ENCODE results near the gene ITPR1.
A peak's percentile ranks its signal among the peaks of the same experiment; 100 is the strongest.

ITPR1 gene

DNA sequence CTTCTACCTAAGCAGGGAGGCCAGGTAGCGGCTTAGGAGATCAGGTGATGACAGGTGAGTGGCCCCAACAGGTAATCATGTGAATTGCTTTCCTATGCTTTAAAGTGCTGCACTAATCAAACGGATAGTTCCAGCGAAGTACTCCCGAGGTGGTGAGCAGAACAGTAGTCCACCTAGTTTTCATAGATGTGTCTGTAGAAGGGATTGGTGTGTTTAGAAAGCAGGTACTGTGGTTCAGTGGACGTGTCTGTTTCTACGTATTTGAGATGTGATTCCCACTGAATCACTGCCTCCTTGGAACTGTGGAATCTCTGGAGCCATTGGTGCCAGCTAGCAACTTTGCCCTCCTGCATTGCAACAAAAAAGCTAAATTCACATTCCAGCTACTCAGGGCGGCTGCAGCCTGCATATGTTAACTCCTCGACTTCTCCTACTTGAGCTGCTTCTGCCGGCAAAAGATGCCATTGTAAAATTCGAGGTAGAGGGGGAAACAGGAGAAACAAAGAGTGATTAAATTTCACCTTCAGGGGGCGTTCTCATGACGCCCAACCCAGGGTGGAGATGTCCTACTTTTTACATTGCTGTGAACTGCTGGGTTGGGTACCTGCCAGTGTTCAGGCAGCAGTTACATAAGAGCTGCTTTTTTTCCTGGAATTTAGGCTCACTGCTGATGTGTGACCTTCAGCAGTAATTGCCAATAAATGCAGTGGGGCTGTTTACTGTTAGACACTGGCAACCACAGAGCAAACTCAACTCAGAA, 227.3 kb downstream of the ITPR1 start:
- peak; percentile 91 for DNase-seq (ENCODE audit: low read depth)

DNA sequence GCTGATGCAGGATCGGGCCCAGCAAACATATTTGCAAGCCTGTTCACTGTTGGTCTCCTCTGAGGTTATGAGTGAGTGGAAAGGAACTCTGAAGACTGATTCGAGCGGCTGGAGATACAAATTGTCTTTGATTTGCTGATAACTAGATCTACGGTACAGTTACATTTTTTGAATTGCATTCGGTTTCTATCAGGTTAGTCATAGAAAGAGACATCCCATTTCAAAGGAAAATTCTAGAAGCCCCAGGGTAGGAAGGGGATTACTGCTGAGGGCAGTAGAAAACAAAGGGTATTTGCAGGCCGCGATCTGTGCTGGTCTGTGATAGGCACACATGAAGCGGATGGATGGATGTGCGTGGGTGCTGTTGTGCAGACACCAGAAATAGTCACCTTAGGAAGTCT, 228.4 kb downstream of the ITPR1 start:
- DNase-seq (ENCODE audit: low read depth): peak; percentile 98

DNA sequence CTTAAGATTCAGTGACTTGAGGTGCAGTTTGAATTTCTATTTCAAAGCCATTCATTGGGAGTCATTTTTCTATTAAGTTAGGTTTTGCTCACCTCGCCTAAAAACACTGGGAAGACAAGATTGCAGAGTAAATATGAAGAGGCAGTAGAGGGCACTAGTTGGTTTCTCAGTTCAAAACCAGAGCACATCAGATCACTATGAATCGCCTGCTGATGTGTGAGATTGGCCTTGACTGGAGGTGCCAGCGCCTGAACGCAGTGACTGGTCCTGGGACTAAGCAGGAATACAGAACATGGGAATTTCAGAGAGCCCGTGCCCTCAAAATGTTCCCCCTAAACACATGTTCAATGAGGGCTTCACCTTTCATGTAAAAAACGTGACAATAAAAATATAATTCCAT, 229.0 kb downstream of the ITPR1 start:
- peak; percentile 85 for DNase-seq (ENCODE audit: low read depth)

DNA sequence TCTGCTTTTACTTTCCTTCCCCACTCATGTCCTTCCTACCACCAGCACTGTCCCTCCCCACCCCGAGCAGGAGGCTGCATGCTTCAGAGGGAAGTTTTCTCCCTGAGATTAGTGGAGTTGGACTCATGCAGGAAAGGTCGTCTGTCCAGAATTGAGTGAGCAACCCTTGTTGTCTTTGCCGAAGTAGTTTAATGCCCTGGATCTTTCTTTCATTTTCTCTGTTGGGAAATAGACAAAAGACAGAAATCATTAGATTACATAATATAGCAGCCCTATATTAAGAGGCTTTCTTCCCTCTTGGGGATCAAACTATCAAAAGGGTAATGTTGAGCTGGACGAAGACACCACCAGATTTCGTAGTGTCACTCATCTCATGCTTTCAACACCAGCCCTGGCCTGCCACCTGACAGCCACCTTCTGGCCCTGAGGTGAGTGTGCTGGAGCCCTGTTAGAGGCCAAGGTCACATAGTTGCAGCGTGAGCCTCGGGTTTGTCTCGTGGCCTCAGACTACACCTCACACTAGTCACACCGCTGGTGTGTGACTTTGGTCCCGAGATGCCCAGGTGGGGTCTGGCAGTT, 231.0 kb downstream of the ITPR1 start:
- DNase-seq (ENCODE audit: low read depth): no peak

DNA sequence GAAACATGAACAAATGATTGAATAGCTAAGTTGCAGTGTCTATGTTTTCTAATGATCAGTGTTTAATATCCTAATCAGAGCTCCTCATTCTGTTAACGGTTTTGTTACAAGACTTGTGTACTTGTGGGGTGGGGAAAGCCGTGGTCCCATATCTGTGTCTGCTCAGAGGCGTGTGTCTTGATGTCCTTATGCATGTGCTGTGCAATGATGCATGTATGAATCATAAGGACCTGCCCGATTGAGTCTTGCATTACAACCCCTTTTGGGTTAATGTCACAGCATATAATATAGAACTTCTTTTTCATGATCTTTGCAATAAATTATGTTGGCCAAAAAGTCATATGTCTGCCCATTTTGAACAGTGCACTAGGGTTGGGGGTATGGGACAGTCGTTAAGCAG, 233.4 kb downstream of the ITPR1 start:
- DNase-seq (ENCODE audit: low read depth): no peak

DNA sequence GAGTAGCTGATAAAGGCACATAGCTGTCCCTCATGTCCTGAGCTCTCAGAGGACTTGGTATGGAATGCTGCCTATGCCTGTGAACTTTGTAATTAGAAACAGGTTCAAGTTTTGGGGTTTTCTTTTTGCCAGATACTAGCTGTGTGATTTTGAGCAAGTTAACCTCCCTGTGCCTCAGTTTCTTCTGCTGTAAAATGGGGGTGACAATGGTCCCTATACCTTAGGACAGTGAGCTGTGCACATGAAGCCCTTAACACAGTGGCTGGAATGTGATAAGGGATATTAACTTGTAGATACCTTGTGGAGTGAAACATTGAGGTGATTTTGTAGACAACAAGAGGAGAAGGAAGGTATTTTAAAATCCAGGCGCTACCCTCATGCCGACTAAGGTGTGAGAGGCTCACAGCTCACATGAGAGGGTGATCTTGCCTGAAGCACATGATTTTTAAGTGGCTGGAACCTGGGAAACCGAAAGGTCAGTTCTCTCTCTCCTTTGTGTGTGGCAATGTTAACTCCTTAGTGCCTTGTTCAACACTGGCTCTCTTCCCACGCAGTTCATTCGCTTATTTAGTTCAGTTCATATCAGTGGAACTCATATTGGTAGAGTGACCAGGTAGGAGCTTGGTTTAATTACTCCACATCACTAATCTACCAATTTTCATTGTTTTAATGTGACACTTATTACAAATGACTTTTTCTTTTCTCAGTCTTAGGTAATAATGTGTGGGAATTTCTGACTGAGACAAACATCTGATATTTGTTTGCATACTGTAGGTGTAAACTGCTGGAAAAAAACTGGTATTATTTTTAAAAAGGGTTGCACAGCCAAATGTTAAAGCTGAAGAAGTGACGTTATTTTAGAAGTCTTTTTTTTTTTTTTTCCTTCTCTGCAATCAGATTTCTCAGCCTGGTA, 236.2 kb downstream of the ITPR1 start:
- no peak for DNase-seq (ENCODE audit: low read depth)

DNA sequence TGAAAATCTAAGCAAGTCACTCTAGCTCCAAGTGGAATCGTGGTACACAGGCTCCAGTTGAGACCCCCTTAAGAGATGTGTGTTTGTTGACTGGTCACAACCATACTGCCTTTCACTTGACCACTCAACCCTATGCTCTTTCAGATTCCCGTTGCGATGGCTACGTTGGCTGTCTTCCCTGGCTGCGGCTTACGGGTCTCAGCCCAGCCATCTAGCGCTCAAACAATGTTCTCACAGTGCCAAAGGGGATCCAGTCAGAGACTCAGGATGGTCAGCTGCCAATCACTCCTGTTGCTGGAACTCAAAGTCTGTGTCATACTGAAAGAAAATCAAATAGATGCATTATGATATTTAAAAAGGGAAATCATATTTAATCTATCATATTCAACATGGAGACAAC, 237.6 kb downstream of the ITPR1 start:
- DNase-seq (ENCODE audit: low read depth): no peak

DNA sequence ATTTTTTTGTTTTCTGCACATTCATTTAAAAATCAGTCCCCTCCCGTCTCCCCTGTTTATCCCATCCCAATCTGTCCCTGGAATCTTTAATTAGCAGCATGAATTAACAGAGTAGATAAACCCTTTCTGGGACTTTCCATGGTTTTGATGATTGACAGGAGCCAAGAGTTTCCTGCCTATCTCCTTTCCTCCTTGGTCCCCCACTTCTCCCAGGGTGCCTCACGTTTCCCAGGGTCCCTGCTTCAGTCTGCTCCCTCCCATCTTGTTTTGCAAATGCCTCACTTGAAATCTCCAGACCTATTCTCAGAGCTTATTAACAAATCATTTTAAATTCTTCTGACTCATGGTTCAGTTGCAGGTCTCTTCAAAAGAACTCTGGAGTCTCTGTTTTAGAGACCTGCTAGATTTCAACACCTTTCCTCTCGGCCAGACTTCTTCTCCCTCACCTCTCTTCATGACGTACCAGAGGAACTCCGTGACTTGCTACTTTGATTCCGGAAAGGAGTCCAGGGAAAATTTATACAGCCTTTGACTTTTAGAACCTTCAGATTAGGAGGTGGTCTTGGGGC, 238.5 kb downstream of the ITPR1 start:
- DNase-seq (ENCODE audit: low read depth): no peak

DNA sequence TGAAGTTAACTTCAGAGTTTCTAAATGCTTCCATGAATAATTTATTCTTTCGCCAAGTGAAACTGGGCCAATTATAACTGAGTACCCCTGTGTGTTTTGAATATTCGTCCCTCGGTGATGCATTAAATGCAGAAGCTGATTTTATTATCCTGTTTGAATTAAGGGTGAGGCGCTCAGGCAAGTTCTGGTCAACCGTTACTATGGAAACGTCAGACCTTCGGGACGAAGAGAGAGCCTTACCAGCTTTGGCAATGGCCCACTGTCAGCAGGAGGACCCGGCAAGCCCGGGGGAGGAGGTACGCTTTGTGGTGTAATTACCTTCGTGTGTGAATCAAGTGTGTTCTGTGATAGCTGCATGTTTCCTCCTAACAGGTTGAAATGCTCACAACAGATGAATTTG, 239.8 kb downstream of the ITPR1 start:
- DNase-seq (ENCODE audit: low read depth): no peak

DNA sequence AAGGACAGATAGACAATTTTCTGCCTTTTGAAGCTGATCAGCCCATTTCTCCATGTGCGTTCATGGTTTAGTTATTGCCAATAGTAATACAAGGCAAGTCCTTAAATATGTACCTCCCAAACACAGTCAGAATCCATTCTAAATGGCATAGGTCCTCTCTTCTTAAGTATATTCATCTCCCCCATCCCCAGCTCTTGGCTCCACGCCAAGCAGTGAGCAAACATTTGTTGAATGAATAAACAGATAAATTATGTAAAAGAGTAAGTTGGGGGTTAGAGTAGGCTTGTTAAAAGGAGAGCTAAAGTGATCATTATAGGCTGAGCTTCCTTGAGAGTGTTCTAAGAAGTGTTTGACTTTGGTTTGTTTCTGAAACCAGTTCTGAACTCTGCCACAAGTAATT, 241.3 kb downstream of the ITPR1 start:
- DNase-seq (ENCODE audit: low read depth): no peak

DNA sequence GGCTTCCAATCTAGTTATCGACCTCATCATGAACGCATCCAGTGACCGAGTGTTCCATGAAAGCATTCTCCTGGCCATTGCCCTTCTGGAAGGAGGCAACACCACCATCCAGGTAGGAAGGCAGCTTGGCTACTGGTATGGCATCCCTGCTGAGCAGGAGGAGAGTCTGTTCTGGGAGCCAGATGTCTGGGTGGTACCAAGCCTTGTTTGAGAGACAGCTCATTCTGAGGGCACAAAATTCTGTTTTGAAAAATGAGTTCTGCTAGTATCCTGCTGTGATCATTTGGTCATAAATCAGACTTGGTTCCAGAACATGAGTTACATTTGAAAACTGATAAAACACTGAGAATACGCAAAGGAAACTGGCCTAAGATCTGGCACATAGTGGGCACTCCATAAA, 242.1 kb downstream of the ITPR1 start:
- no peak for DNase-seq (ENCODE audit: low read depth)

DNA sequence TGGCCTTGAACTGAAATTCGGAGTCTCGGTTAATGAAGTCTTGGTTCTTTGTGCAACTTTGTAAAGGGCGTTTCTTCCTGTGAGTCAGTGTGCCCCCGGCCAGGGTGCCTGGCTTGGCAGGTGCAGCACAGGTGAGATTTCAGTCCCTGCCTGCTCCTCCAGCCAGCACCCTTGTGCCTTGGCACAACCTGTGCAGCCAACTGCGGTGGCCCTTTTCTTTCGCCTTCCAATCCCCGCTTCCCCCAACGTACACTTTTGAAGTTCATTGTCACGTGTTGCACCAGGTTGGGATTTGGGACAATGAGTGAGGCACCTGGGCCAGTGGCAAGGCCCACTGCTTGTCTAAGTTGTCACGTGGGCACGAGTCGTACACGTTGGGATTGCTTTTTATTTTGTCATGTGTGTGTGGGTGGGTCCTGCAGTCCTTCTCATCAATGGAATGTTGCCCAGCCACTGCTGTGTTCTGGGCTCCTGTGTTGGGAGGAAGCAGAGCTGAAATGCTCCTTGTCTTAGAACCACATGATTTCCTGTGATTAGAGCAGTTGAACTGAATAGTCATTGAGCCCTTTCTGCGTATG, 243.2 kb downstream of the ITPR1 start:
- DNase-seq (ENCODE audit: low read depth): peak; percentile 54

DNA sequence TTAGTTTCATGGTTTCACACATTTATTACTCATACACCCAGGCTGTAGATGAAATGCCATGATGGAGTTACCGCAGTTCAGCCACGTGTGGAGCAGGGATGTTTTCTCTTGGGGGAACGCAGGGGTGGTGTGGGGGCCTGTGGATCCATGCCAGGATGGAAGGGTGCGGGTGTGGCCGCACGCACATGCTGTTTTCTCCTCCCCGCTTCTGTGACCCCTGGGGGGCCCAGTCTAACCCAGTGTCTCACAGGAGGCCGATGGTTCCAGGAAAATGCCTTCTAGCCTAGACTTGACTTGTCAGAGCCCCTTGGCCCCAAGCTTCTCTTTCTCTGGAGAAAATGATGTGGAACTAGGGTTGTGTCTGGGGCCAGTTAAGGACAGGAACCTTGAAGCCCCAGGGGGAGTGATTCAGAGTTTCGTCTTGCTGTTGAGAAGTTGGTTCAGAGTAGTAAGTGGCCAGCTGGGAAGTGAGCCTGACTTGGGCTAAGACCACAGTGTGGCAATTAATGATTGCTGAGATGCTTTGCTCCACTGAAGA, 245.7 kb downstream of the ITPR1 start:
- no peak for DNase-seq (ENCODE audit: low read depth)

DNA sequence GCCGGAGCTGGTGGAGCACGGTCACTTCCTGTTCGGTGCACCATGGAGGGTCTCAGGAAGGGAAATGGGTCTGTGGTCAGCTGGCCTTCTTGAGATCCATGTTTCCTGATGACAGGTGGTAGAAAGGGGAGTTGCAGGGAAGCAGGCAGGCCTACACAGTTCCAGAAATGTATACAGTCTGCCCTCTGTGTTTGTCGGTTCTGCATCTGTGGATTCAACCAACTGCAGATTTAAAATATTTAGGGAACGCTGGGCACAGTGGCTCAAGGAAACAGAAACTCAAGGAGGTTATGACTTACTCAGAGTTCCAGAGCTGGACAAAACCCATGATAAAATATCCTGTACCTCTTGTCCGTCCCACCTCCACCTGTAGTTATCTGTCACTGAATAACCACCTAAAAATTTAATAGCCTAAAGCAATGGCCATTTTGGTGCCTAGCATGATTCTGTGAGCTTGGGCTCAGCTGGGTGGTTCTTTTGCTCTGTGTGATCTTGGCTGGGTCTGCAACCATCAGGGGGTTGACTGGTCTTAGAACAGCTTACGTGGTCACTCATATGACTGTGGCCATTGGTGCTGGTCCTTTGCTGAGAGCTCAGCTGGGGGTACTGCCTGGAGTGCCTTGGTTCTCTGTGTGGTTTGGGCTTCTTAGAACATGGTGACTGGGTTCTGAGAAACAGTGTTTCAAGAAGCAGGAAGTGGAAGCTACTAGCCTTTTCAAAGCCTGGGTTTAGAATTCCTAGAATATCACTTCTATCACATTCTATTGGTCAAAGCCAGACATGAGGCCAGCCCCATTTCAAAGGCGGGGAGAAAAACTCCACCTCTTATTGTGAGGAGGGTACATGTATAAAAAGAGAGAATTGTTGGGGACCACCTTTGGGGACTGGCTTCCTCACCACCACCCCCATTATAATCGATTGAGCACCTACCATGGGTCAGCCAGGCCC, 246.4 kb downstream of the ITPR1 start:
- DNase-seq (ENCODE audit: low read depth): no peak

DNA sequence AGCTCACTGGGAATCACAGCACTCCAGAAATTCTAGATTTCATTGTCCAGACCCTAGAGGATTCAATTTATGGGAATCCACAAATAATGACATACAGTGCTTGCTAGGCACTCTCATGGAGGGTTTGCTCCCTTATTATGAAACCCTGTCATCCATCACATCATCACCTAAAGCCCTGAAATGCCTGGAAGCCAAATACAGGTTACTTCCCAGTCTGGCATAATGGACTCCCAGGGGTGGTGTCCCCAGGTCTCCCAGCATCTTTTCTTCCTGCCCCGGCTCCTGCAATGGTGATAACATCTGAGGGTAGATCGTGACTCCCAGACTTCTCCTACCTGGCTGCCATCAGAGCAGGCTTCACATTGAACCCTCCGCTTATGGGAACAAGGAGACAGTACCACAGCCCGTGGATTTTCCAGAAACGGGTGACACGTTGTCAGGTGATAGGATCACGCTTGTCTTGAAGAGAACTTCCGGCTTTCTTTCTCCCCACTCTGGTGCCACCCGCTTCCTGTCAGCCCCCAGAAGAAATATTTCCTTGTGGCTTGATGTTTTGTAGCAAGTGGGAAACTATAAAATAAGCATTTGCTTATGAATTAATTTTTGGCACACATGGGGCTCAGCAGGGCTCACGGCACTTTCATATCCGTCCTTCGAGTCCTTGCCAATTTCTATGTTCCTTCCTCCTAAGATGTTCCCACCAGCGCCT, 247.4 kb downstream of the ITPR1 start:
- no peak for DNase-seq (ENCODE audit: low read depth)

DNA sequence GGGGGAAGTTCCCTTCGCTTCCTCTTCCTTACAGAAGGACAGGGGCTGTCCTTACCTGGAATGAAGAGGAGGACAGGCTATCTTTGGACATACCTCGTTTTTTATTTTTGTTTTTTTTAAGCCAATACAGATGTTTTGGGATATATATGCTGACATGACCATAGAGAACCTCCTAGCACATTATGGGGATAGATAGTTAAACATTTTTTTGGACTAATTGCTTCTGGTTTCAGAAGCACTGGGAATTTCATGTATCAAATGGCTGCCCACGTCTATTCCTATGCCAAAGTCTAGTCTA, 247.9 kb downstream of the ITPR1 start:
- no peak for DNase-seq (ENCODE audit: low read depth)

DNA sequence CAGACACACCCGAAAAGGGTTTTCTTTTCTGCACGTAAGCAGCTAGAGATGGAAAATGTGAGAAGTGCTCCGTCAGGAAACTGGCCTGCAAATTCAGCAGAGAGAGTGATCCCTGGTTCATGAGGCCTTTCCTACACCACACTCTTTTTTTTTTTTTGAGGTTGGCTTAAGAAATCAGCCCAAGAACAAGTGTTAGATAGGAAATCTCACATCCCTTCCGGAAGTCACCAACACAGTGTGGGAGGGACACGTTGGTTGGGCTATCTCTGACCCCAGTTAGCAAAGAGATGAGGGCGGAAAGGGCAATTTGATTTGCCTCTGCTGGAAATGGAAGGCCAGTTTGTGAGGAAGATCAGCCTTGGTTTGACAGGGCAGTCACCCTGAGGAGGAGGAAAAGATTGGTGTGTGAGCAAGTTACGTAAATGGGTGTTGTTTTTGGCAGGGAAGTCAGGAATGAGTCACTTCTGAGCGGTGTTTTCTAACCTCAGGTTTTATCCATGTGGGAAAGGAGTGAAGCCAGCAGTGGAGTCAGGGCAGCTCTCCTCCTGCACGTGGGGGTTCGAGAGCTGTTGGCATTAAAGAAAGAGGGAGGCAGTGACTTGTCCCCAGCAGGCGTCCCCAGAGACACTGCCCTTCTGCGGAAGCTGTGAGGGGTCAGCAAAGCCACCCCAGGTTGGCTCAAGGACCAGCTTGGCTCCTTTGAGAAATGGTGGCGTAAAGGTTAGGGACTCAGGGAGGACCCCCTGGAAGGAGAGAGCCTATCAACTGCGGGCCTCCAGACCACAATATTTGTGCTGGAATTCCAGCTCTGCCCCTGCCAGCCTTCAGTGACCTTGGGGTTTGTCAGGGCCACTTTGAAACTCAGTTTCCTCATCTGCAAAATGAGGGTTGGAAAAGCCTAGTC, 248.5 kb downstream of the ITPR1 start:
- DNase-seq (ENCODE audit: low read depth): peak; percentile 99

DNA sequence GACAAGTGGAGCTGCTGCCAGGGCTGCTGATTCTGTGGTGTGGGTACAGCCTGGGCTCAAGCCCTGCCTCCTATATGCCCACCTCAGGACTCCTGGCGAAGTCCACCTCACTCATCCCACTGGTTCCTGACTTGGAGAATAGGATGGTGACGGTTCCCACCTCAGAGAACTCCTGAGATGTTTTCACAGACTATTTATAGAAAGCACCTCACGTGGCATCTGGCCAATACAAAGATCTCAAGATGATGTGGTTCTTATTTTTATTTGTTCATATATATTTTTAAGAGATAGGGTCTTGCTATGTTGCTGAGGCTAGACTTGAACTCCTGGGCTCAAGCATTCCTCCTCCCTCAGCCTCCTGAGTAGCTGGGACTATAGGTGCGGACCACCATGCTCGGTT, 249.2 kb downstream of the ITPR1 start:
- no peak for DNase-seq (ENCODE audit: low read depth)

DNA sequence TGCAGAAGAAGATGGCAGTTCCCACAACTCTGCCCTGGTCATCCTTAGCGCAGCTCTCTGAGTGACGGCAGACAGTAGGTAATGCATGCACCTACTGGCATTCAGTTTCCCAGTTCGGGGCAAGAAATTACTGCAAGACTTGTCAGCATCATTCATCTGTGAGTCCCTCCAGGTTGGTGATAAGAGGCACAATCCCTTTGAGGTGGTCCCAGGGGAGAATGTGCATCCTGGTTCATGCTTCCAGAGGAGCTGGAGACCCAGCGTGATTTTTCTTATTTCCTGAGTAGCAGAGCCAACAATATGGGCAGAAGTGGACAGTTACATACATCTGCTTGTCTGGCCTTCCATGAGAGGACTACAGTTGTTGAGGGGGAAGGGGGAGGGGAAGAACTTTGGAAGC, 250.2 kb downstream of the ITPR1 start:
- no peak for DNase-seq (ENCODE audit: low read depth)
